A549 treated with Mapracorat at 1 μM for 4 hours (cell line): ENCODE measurements around the gene STAT5B. TPM values are rescaled to one million over a fixed set of nuclear protein-coding genes. Genes with fewer than 3 reads are reported as not detected.

Experiments used
- total RNA-seq: library from RNA; stranded (reverse); fragments of 200-300 nt; extraction: Qiagen RNA extraction; gene quantifications from 5 replicates; pipeline ENCODE4 v1.2.3, GENCODE V29; 2022

The STAT5B gene
- total RNA-seq: 22.1 to 30.7 TPM (median 27.2 TPM) in 5 replicates

GRCh38 chr17:42276359-42276608 is at the start of gene STAT5B:
TSS of gene STAT5B (minus strand) at chr17:42276391. CDS start at chr17:42232127, 44,264 bp downstream.

GRCh38 chr17:42287977-42288802 is 12.0 kb upstream of the STAT5B start, which contains the start of gene STAT5A:
TSS of gene STAT5A (plus strand) at chr17:42288498. CDS start at chr17:42289412, 914 bp downstream.

GRCh38 chr17:42193969-42194899 is 82.0 kb downstream of the STAT5B start, which contains the start of gene GHDC:
TSS of gene GHDC (minus strand) at chr17:42194494. CDS start at chr17:42193581, 913 bp downstream.

GRCh38 chr17:42184713-42185620 is 91.2 kb downstream of the STAT5B start, which contains the start of gene HCRT:
TSS of gene HCRT (minus strand) at chr17:42185452. CDS start at chr17:42185365, 87 bp downstream.

GRCh38 chr17:42180922-42181850 is 95.0 kb downstream of the STAT5B start, which contains the start of gene KCNH4:
TSS of gene KCNH4 (minus strand) at chr17:42181142. CDS start at chr17:42180945, 197 bp downstream.

Other genes starting within 250 kb of the STAT5B start
- 0.50 to 0.84 TPM (median 0.68 TPM) in 5 replicates for gene C17orf113, start 225.8 kb downstream of the STAT5B start, total RNA-seq
- gene ZNF385C, start 177.9 kb downstream of the STAT5B start, total RNA-seq: 0.15 to 0.29 TPM (median 0.16 TPM) in 5 replicates
- 0.25 to 0.66 TPM (median 0.45 TPM) in 5 replicates for gene DHX58, start 163.7 kb downstream of the STAT5B start, total RNA-seq
- gene KAT2A, start 155.0 kb downstream of the STAT5B start, total RNA-seq: 35.2 to 51.5 TPM (median 44.8 TPM) in 5 replicates
- not detected in 5 replicates for gene HSPB9, start 153.6 kb downstream of the STAT5B start, total RNA-seq
- 221 to 267 TPM (median 261 TPM) in 5 replicates for gene RAB5C, start 121.4 kb downstream of the STAT5B start, total RNA-seq
- 0.28 to 0.48 TPM (median 0.41 TPM) in 5 replicates for gene KCNH4, start 95.2 kb downstream of the STAT5B start, total RNA-seq
- gene HCRT, start 90.9 kb downstream of the STAT5B start, total RNA-seq: 0.44 TPM in 1 of 5 replicates, not detected in the others
- gene GHDC, start 81.9 kb downstream of the STAT5B start, total RNA-seq: 16.2 to 21.3 TPM (median 20.1 TPM) in 5 replicates
- 5.5 to 7.8 TPM (median 6.2 TPM) in 5 replicates for gene STAT5A, start 12.1 kb upstream of the STAT5B start, total RNA-seq
- gene STAT3, start 112.1 kb upstream of the STAT5B start, total RNA-seq: 62.3 to 77.0 TPM (median 74.2 TPM) in 5 replicates
- 373 to 459 TPM (median 442 TPM) in 5 replicates for gene CAVIN1, start 146.9 kb upstream of the STAT5B start, total RNA-seq
- gene ATP6V0A1, start 182.5 kb upstream of the STAT5B start, total RNA-seq: 32.1 to 46.4 TPM (median 38.1 TPM) in 5 replicates